Muscle of leg (tissue), 11 donors: ENCODE data around the gene EXT2. TPM values are rescaled to one million over a fixed set of nuclear protein-coding genes. Genes with fewer than 3 reads are reported as not detected.

ENCODE experiments used
- DNase-seq: peaks from one replicate; pipeline ENCODE4 v3.0.0; 2013
- H3K27ac ChIP-seq: one replicate; pipeline ENCODE4 v1.5.1; 2013; ENCODE audit warnings: mild to moderate bottlenecking, low read length, control low read depth
- H3K27me3 ChIP-seq: one replicate; pipeline ENCODE4 v1.6.1; 2013; ENCODE audit warnings: low read length; ENCODE audit not compliant: control insufficient read depth, insufficient read depth
- H3K36me3 ChIP-seq: one replicate; pipeline ENCODE4 v1.6.1; 2013; ENCODE audit warnings: low read length; ENCODE audit not compliant: control insufficient read depth, insufficient read depth
- H3K4me1 ChIP-seq: one replicate; pipeline ENCODE4 v1.6.1; 2013; ENCODE audit warnings: low read length; ENCODE audit not compliant: control insufficient read depth, insufficient read depth
- H3K4me3 ChIP-seq: one replicate; pipeline ENCODE4 v1.5.1; 2013; ENCODE audit warnings: low read length, control low read depth
- H3K9me3 ChIP-seq: replicated peaks from 2 replicates; pipeline ENCODE4 v1.6.1; 2013; ENCODE audit warnings: low read depth, low read length; ENCODE audit not compliant: control insufficient read depth
- WGBS: methylation state at CpG from one replicate; pipeline ENCODE4 v1.1.5; 2013; ENCODE audit warnings: missing lambda C conversion rate; ENCODE audit not compliant: insufficient coverage; 5-methylcytosine and 5-hydroxymethylcytosine counted together
- polyA plus RNA-seq, 8 donors: library from polyadenylated mRNA; unstranded; fragments of 120-200 nt; gene quantifications; one replicate each; pipeline versions ENCODE4 v1.2.1 to v1.2.3, GENCODE V29; 2013; ENCODE audit warnings: inconsistent platforms in 1 of 8, low replicate concordance in 1 of 8; ENCODE audit not compliant: insufficient read length in 8 of 8, insufficient read depth in 1 of 8
- total RNA-seq: library from RNA; stranded (reverse); fragments of 120-200 nt; gene quantifications from one replicate; pipeline ENCODE4 v1.2.4, GENCODE V29; 2013

The EXT2 gene
- total and polyA plus RNA-seq, 9 donors = 44.3 to 66.8 (median 56.2) TPM

- Histone ChIP-seq H3K27ac (peak overlapping the region; percentile 67), H3K4me3 (no peak overlapping the region), H3K27me3 (no peaks in the 10 kb centered on the region), H3K9me3 (no peaks in the 10 kb centered on the region), H3K4me1 (peaks cover 32% of the 10 kb centered on the region), H3K36me3 (peaks cover 2% of the 10 kb centered on the region)
- peak; percentile 50 for DNase-seq
- WGBS = 33% methylated on average over 1 of the region's 4 CpGs
Measured at GRCh38 chr11:44260081-44260480, 164.6 kb downstream of the EXT2 start.

- DNase-seq = no peak
- Histone ChIP-seq H3K36me3 (peaks cover 2% of the 10 kb centered on the region), H3K27me3 (no peaks in the 10 kb centered on the region), H3K27ac (no peak overlapping the region), H3K9me3 (no peaks in the 10 kb centered on the region), H3K4me3 (no peak overlapping the region), H3K4me1 (peaks cover 31% of the 10 kb centered on the region)
- WGBS = 90% methylated on average over 12 of the region's 14 CpGs
Measured at GRCh38 chr11:44261800-44262591, 166.5 kb downstream of the EXT2 start.

GRCh38 chr11:44263738-44264437, 168.4 kb downstream of the EXT2 start:
- Histone ChIP-seq H3K4me3 (no peak overlapping the region), H3K27me3 (no peaks in the 10 kb centered on the region), H3K4me1 (peaks cover 26% of the 10 kb centered on the region), H3K9me3 (no peaks in the 10 kb centered on the region), H3K36me3 (peaks cover under 1% of the 10 kb centered on the region), H3K27ac (no peak overlapping the region)
- DNase-seq = no peak
- 81% methylated on average over 17 of the region's 20 CpGs for WGBS

- H3K36me3 ChIP-seq = no peaks in the 10 kb centered on the region
- 86% methylated on average over 6 of the region's 8 CpGs for WGBS
- H3K4me3 ChIP-seq = no peak overlapping the region
- DNase-seq = no peak
- peaks cover 23% of the 10 kb centered on the region for H3K4me1 ChIP-seq
- no peak overlapping the region for H3K27ac ChIP-seq
- H3K27me3 ChIP-seq = no peaks in the 10 kb centered on the region
- H3K9me3 ChIP-seq = no peaks in the 10 kb centered on the region
Measured at GRCh38 chr11:44264438-44264749, 168.9 kb downstream of the EXT2 start.

GRCh38 chr11:44264761-44265160, 169.3 kb downstream of the EXT2 start:
- Histone ChIP-seq H3K4me1 (peaks cover 23% of the 10 kb centered on the region), H3K27ac (no peak overlapping the region), H3K4me3 (no peak overlapping the region), H3K36me3 (no peaks in the 10 kb centered on the region), H3K27me3 (no peaks in the 10 kb centered on the region), H3K9me3 (no peaks in the 10 kb centered on the region)
- no peak for DNase-seq
- 84% methylated on average over 21 of the region's 22 CpGs for WGBS

- peaks cover 26% of the 10 kb centered on the region for H3K4me1 ChIP-seq
- no peak for DNase-seq
- H3K4me3 ChIP-seq = no peak overlapping the region
- H3K9me3 ChIP-seq = no peaks in the 10 kb centered on the region
- H3K36me3 ChIP-seq = no peaks in the 10 kb centered on the region
- no peak overlapping the region for H3K27ac ChIP-seq
- no peaks in the 10 kb centered on the region for H3K27me3 ChIP-seq
- 64% methylated on average over 3 of the region's 9 CpGs for WGBS
Measured at GRCh38 chr11:44266056-44266780, 170.7 kb downstream of the EXT2 start.

GRCh38 chr11:44267006-44267749, 171.7 kb downstream of the EXT2 start:
- 86% methylated on average over 20 of the region's 24 CpGs for WGBS
- H3K36me3 ChIP-seq = no peaks in the 10 kb centered on the region
- DNase-seq = no peak

GRCh38 chr11:44267750-44268613, 172.5 kb downstream of the EXT2 start:
- Histone ChIP-seq H3K27me3 (no peaks in the 10 kb centered on the region), H3K9me3 (no peaks in the 10 kb centered on the region), H3K36me3 (no peaks in the 10 kb centered on the region), H3K27ac (no peak overlapping the region), H3K4me1 (peaks cover 24% of the 10 kb centered on the region), H3K4me3 (no peak overlapping the region)
- WGBS = 78% methylated on average over 8 of the region's 8 CpGs
- DNase-seq = no peak

More at GRCh38 chr11:44267006-44267749, 171.7 kb downstream of the EXT2 start:
- Histone ChIP-seq H3K4me1 (peaks cover 24% of the 10 kb centered on the region), H3K27ac (no peak overlapping the region), H3K4me3 (no peak overlapping the region), H3K9me3 (no peaks in the 10 kb centered on the region), H3K27me3 (no peaks in the 10 kb centered on the region)

- H3K27ac ChIP-seq = no peak overlapping the region
- WGBS = 75% methylated on average over 3 of the region's 5 CpGs
- H3K36me3 ChIP-seq = no peaks in the 10 kb centered on the region
- H3K4me1 ChIP-seq = peaks cover 24% of the 10 kb centered on the region
- H3K27me3 ChIP-seq = no peaks in the 10 kb centered on the region
- no peak overlapping the region for H3K4me3 ChIP-seq
- H3K9me3 ChIP-seq = no peaks in the 10 kb centered on the region
- no peak for DNase-seq
Measured at GRCh38 chr11:44268614-44269080, 173.2 kb downstream of the EXT2 start.
